ENCODE data around the gene PIP5K1C. TPM values are rescaled to one million over a fixed set of nuclear protein-coding genes. Genes with fewer than 3 reads are reported as not detected.

The PIP5K1C gene
- total RNA-seq, 1 donor from 2014 or later, result 110 TPM

- DNase-seq (ENCODE audit: extremely low read depth, low read depth, low spot score), result no peak
Observed at GRCh38 chr19:3721887-3722442, 21.7 kb upstream of the PIP5K1C start.

DNA sequence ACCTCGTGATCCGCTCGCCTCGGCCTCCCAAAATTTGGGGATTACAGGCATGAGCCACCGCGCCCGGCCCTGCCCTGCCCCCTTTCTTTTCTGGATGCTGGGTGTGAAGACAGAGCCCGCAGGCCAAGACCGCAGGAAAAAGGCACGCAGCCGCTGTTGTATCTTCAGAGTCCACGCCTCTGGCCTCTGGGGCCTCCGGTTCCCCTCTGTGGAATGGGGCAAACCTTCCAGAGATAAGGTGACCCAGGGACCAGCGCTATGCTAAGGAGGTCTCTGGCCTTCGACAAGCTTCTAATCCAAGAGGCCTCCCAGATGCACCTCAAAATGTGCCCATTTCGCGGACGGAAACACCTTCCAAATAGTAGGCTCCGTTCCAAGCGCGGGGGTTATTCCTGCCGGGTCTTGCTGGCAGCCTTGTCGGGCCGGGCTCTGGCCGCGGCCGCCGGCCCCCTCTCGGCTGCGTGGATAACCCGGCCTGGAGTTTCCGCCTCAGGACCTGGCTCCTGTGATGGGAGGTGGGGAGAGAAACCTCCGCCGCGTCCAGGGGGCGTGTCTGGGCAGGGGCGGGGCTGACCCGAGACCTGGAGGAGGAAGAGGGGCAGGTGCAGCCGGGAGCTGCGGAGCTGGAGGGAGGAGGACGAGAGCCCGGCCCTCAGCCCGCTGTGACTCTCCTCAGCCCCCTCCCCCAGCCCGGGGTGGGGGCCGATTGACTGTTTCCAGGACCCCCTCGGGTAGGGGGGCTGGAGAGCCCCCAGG lies 21.0 kb upstream of the PIP5K1C start:
- no peak for DNase-seq (ENCODE audit: extremely low read depth, low read depth, low spot score)

GRCh38 chr19:3720349-3720917 lies 20.2 kb upstream of the PIP5K1C start:
- DNase-seq (ENCODE audit: extremely low read depth, low read depth, low spot score), result no peak

DNA sequence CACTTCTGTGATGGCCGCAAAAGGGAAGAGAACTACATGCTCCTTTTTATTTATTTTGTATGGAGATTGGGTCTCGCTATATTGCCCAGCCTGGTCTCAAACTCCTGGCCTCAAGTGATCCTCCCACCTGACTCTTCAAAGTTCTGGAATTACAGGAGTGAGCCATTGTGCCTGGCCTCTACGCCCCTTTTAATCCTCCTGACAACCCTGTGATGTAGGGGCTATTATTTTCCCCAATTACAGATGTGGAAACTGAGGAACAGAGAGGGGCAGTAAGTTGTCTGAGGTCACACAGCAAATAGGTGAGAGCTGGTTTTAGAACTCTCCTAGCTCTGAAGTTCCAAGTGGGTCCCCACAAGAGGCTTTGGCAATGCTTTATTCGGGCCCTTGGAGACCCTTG lies 19.6 kb upstream of the PIP5K1C start:
- DNase-seq (ENCODE audit: extremely low read depth, low read depth, low spot score), result no peak

DNA sequence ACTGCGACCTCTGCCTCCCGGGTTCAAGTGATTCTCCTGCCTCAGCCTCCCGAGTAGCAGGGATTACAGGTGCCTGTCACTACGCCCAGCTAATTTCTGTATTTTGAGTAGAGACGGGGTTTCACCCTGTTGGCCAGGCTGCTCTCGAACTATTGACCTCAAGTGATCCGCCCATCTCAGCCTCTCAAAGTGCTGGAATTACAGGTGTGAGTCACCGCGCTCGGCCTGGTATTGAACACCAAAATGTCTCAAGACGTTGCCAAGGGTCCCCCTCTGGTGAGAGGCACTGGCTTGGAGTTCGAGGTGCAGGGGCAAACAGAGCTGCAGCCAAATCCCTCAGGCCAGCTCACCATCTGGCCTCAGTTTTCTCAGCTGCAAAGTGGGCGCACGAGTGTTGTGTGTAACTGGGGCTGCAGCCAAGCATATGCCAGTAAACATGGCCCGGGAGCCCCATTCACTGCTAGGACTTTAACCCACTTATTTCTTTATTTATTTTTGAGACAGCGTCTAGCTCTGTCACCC lies 15.9 kb upstream of the PIP5K1C start:
- DNase-seq (ENCODE audit: extremely low read depth, low read depth, low spot score), result no peak

DNA sequence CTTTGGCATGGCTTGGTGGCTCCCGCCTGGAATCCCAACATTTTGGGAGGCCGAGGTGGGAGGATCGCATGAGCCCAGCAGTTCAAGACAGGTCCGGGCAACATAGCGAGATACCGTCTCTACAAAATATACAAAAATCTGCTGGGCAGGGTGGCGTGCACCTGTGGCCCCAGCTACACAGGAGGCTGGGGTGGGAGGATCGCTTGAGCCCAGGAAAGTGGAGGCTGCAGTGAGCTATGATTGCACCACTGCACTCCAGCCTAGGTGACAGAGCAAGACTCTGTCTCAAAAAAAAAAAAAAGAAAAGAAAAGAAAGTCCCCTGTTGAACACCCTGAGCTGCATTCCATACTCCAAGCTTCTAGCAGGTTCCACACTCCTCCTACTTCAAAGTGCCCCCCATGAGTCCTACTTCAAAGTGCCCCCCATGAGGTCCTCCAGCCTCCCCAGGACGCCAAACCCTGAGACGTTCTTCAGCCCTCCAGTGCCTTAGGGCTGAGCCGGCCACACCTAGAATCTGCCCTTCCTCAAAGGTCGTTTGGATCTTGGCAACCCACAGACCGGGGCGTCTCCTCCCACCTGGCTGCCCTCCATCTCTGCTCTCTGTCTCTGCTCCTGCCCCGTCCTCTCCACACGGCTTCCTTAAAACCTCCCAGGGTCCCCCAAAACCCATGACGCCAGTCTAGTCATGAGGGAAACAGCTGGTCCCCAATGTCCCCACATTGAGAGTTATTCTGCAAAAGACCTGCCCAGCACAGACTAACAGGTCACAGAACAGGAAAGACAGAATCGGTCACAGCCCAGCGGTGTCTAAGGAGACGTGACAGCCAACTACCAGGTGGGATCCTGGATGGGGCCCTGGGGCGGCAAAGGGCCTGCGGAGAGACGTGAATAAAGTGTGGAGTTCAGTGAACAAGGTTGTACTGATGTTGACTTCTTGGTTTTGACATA lies 12.7 kb upstream of the PIP5K1C start:
- no peak for DNase-seq (ENCODE audit: extremely low read depth, low read depth, low spot score)

DNA sequence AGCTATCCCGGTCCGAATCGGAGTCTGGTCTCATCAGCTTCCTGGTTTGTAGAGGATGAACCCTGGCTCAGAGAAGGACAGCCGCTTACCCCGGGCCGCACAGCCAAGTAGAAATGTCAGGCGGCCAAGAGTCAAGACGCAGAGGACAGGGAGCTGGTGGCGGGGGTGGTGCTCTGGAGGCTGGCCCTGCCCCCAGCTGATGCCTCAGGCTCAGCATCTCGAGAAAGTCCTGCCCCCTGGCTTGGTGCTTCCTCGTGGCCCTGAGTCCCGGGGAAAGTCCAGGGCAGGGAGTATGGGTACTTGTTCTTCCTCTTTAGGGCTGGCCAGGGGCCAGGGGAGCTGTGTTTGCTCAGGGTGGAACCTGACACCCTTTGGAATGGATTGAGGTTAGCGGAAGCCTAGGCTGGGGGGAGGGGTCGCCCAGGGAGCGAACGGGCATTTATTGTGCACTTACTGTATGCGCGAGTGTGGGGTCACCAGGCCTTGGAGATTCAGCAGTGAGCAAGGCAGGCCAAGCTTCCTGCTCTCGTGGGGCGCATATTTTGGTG lies 10.1 kb upstream of the PIP5K1C start:
- DNase-seq (ENCODE audit: extremely low read depth, low read depth, low spot score), result no peak

DNA sequence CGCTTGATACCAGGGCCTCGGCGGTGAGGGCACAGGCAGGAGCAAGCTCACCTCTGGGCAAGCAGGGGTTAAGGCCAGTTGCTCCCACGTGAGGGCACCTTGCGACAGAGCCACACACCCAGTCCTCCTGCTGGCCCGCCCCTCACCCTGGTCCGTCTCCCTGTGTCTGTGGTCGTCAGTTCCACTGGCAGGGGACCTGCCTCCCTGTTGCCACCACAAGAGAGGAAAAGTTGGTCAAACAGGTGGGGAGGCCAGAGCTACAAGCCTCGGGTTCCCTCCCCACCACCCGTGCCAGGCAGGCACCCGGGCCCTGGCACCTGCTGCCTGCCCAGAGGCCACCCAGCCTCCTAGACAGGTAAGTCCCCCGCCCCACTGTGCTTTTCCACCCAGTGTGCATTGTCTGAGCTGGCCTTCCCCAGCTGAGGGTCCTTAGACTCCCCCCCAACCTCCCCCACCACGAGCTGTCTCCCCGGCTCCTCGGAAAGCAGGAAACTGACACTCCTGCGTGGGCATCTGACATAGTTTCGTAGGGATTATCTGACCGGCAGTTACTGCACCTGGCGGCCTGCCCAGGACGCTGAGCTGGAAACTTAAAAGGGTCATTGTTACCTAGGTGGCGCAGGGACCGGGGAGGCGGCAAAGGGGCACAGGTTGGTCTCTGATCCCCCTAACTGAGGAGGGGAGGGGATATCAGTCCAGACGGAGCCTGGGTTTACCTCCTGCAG lies 8.1 kb upstream of the PIP5K1C start, which contains the start of gene TJP3:
Gene TJP3, plus strand, starts transcription at position 178 of the 725 bp plus-strand sequence. CDS start 20,049 bp downstream, outside the sequence.
- no peak for DNase-seq (ENCODE audit: extremely low read depth, low read depth, low spot score)

DNA sequence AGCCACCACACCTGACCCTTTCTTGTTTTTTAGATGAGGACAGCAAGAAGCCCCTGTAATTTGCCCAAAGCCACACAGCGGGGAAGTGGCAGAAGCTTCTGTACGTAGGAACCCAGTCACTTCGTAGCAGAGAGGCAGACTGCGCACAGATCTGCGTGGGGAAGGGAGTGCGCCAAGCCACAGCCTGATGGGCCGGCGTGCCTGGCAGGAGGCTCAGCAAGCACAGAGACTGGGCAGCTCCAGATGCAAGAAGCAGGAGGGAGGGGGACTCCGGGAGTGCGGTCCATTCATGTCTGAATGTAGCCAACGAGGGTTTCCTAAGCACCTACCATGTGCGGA lies 7.6 kb upstream of the PIP5K1C start:
- DNase-seq (ENCODE audit: extremely low read depth, low read depth, low spot score), result no peak

DNA sequence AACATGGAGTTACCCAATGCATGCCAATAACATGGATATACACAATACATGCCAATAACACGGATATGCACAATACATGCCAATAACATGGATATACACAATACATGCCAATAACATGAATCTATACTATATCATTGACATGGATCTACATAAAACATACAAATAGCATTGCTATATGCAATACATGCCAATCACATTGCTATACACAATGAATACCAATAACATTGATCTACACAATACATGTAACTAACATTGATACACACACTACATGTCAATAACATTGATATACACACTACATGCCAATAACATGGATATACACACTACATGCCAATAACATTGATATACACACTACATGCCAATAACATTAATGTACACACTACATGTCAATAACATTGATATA lies 932 bp upstream of the PIP5K1C start:
- DNase-seq (ENCODE audit: extremely low read depth, low read depth, low spot score), result no peak

DNA sequence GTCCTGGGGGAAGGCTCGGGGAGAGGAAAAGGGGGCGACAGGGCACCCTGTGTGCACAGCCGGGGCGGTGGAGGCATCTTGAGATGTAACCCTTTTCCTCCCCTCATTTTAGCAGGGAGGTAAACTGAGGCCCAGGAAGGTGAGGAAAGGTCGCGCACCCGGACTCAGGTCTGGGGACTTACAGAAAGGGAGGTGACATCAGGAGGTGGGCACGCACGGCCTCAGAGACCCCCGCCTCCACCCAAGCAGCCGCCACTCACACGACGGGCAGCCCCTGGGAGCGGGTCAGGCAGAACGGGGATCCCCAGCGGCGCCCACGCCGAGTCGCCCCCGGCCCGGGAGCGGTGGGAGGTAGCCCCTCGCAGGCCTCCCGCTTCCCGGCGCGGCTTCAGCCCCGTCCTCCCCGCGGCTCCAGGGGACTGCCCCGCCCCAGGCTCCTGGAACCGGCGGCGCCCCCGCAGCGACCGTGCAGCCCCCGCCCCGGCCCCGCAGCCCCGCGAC lies 477 bp downstream of the PIP5K1C start:
- DNase-seq (ENCODE audit: extremely low read depth, low read depth, low spot score), result no peak

DNA sequence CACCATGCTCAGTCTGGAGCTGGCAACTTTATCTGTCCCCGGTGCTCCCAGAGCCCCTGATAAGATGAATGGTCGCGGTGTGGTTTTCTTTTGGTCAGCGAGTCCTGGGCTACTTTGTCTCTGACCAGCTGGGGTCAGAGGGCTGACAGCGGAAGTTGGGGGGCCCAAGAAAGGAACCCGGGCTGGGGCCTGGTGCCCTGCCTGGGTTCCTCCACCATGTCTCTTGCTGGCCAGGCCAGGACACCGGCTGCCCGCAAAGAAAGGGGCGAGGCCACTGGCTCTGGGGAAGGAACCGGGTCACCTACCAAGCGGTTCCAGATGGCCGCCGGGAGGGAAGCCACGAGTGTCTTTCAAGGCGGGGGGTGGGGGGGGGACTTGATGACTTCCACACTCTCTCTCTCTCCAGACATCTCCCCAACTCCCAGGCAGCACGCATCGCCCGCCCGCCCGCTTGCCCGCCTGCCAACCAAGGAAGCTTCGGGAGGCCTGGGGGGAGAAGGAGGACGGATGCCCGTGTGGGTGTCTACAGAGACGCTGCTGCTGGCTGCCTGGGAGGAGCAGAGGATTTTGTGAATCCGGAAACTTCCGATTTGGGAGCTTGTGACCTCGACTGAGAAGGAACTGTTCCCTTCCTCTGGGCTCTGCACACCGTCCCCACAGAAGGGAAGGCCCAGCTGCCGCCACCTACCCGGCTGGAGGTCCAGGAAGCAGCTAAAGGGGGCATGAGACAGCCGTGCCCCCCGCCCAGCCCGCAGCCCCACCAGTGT lies 1.1 kb downstream of the PIP5K1C start:
- no peak for DNase-seq (ENCODE audit: extremely low read depth, low read depth, low spot score)

- DNase-seq (ENCODE audit: extremely low read depth, low read depth, low spot score), result no peak
Observed at GRCh38 chr19:3698386-3698950, 1.8 kb downstream of the PIP5K1C start.

DNA sequence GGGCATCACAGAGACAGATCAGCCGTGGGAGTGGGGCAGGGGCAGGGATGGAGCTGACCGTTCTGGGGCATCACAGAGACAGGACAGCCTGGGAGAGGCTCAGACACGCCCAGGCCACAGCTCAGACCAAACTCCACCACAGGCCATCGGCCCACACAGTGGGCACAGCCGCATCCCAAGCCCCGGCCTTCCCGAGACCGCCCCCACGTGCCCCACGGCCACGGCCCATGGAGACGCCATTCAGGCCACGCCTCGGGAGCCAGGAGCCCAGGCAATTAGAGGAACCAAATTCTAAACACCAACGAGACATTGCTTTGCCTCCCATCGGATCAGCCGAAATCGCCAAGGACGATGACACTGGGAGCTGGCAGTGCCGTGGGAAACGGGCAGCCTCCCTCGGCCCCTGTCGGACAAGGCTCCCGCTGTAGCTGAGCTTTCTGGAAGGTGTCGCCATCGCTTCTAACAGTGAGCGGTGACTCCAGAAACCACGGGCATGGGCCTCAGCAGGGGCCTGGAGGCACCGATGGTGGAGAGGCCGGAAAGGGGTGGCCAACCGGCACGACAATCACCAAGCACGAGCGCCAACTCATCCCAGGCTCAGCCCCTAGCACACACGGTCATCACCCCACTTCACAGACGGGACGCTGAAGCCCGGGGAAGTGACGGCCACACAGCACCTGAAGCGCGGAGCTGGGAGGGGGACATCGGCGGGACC lies 2.4 kb downstream of the PIP5K1C start:
- DNase-seq (ENCODE audit: extremely low read depth, low read depth, low spot score), result no peak

DNA sequence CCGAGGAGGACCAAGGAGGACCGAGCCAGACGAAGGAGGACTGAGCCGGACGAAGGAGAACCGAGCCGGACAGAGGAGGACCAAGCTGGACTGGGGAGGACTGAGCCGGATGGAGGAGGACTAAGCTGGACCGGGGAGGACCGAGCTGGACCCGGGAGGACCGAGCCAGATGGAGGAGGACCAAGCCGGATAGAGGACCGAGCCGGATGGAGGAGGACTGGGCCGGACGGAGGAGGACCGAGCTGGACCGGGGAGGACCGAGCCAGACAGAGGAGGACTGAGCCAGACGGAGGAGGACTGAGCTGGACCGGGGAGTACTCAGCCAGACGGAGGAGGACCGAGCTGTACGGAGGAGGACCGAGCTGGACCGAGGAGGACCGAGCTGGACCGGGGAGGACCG lies 3.2 kb downstream of the PIP5K1C start:
- DNase-seq (ENCODE audit: extremely low read depth, low read depth, low spot score), result no peak

- no peak for DNase-seq (ENCODE audit: extremely low read depth, low read depth, low spot score)
Observed at GRCh38 chr19:3696660-3696995, 3.6 kb downstream of the PIP5K1C start.

- DNase-seq (ENCODE audit: extremely low read depth, low read depth, low spot score), result no peak
Observed at GRCh38 chr19:3695986-3696659, 4.1 kb downstream of the PIP5K1C start.
